IMR-90 (cell line): ENCODE measurements around the gene ZNF579. TPM values are rescaled to one million over a fixed set of nuclear protein-coding genes. Genes with fewer than 3 reads are reported as not detected.

Source experiments
- ATAC-seq: fragments of 200-7000 bp; cut with Tn5 transposase; 2 replicates; pipeline ENCODE4 v1.9.1; 2020; ENCODE audit warnings: low read depth, mild to moderate bottlenecking, moderate library complexity
- BruUV-seq: library from RNA; stranded (reverse); fragments of 400-500 nt; replicated peaks from 2 replicates; lab custom pipeline; 2021; lab: Mats Ljungman, UMichigan
- CTCF ChIA-PET: fragments of 300-600 bp; formaldehyde crosslinking; extraction: SDS; loops from one replicate; lab custom pipeline; 2021; ENCODE audit warnings: antibody characterized with exemption; lab: Yijun Ruan, JAX
- POLR2A ChIA-PET: fragments of 300-600 bp; sonication (Branson Sonifier 250); formaldehyde crosslinking; loops from one replicate; lab custom pipeline; 2022; ENCODE audit warnings: antibody characterized with exemption; ENCODE audit not compliant: unreplicated experiment; lab: Charles Lee
- DNase-seq: peaks from one replicate; pipeline ENCODE4 v3.0.0; 2013
- H2AFZ ChIP-seq: replicated peaks from 2 replicates; pipeline ENCODE3; 2013; ENCODE audit warnings: low read length, mild to moderate bottlenecking; ENCODE audit not compliant: poor library complexity
- H2AK5ac ChIP-seq: 2 replicates; pipeline ENCODE4 v1.6.1; 2013; ENCODE audit warnings: low read depth, low read length, inconsistent platforms
- H2AK9ac ChIP-seq: replicated peaks from 2 replicates; pipeline ENCODE3; 2013; ENCODE audit warnings: mild to moderate bottlenecking, low read depth, low read length, moderate library complexity; ENCODE audit not compliant: poor library complexity
- H2BK120ac ChIP-seq: 2 replicates; pipeline ENCODE4 v1.6.1; 2013; ENCODE audit warnings: low read depth, low read length, inconsistent platforms
- H2BK15ac ChIP-seq: 3 replicates; pipeline ENCODE4 v1.6.1; 2013; ENCODE audit warnings: low read depth, low read length, inconsistent platforms
- H2BK20ac ChIP-seq: 2 replicates; pipeline ENCODE4 v1.6.1; 2013; ENCODE audit warnings: low read depth, mild to moderate bottlenecking, inconsistent platforms, low read length, moderate library complexity
- H2BK5ac ChIP-seq: 2 replicates; pipeline ENCODE4 v1.6.1; 2013; ENCODE audit warnings: mild to moderate bottlenecking, low read depth, low read length, inconsistent platforms; ENCODE audit not compliant: poor library complexity, severe bottlenecking
- H3K14ac ChIP-seq: replicated peaks from 2 replicates; pipeline ENCODE4 v1.6.1; 2013; ENCODE audit warnings: low read depth, low read length, inconsistent platforms
- H3K18ac ChIP-seq: 2 replicates; pipeline ENCODE4 v1.6.1; 2013; ENCODE audit warnings: low read depth, low read length, control low read depth
- H3K23ac ChIP-seq: 2 replicates; pipeline ENCODE4 v1.6.1; 2013; ENCODE audit warnings: low read depth, low read length, inconsistent platforms
- H3K27ac ChIP-seq: 2 replicates; pipeline ENCODE4 v1.5.1; 2013; ENCODE audit warnings: mild to moderate bottlenecking, control low read depth, low read length; ENCODE audit not compliant: insufficient read depth
- H3K27me3 ChIP-seq: 2 replicates; pipeline ENCODE4 v1.6.1; 2013; ENCODE audit warnings: low read length; ENCODE audit not compliant: control insufficient read depth, insufficient read depth
- H3K36me3 ChIP-seq: 2 replicates; pipeline ENCODE4 v1.6.1; 2013; ENCODE audit warnings: low read length, mixed read lengths; ENCODE audit not compliant: control insufficient read depth, insufficient read depth
- H3K4ac ChIP-seq: 2 replicates; pipeline ENCODE4 v1.6.1; 2013; ENCODE audit warnings: low read depth, low read length, inconsistent platforms
- H3K4me1 ChIP-seq: 2 replicates; pipeline ENCODE4 v1.6.1; 2013; ENCODE audit warnings: low read length, mixed read lengths; ENCODE audit not compliant: control insufficient read depth, insufficient read depth
- H3K4me2 ChIP-seq: 2 replicates; pipeline ENCODE4 v1.6.1; 2013; ENCODE audit warnings: low read depth, mild to moderate bottlenecking, control low read depth, low read length, moderate library complexity
- H3K4me3 ChIP-seq: 2 replicates; pipeline ENCODE4 v1.5.1; 2013; ENCODE audit warnings: low read depth, mild to moderate bottlenecking, control low read depth, low read length, moderate library complexity; ENCODE audit not compliant: insufficient read depth
- H3K56ac ChIP-seq: 2 replicates; pipeline ENCODE4 v1.6.1; 2013; ENCODE audit warnings: low read length, inconsistent platforms; ENCODE audit not compliant: insufficient read depth; ENCODE audit errors: extremely low read depth
- H3K79me1 ChIP-seq, 2 experiments: 2 replicates each; pipeline ENCODE4 v1.6.1; 2013; ENCODE audit warnings: low read length in 2 of 2, inconsistent platforms in 1 of 2, low read depth in 1 of 2
- H3K9ac ChIP-seq: 2 replicates; pipeline ENCODE4 v1.6.1; 2013; ENCODE audit warnings: low read depth, low read length, control low read depth
- H3K9me1 ChIP-seq: 2 replicates; pipeline ENCODE4 v1.6.1; 2013; ENCODE audit warnings: low read length, inconsistent platforms; ENCODE audit not compliant: insufficient read depth
- H3K9me3 ChIP-seq: 2 replicates; pipeline ENCODE4 v1.6.1; 2013; ENCODE audit warnings: low read length; ENCODE audit not compliant: control insufficient read depth, insufficient read depth
- H4K20me1 ChIP-seq: 2 replicates; pipeline ENCODE4 v1.6.1; 2013; ENCODE audit warnings: low read length, inconsistent platforms; ENCODE audit not compliant: insufficient read depth
- H4K5ac ChIP-seq: 2 replicates; pipeline ENCODE4 v1.6.1; 2013; ENCODE audit warnings: mild to moderate bottlenecking, low read depth, low read length, control low read depth
- H4K8ac ChIP-seq, 2 experiments: 2 replicates each; pipeline ENCODE4 v1.6.1; 2013; ENCODE audit warnings: low read depth in 2 of 2, low read length in 2 of 2, control low read depth in 1 of 2, inconsistent platforms in 1 of 2
- H4K91ac ChIP-seq: 2 replicates; pipeline ENCODE4 v1.6.1; 2013; ENCODE audit warnings: low read depth, low read length, inconsistent platforms; ENCODE audit not compliant: insufficient read depth
- BHLHE40 ChIP-seq: fragments of 150-350 bp; IDR thresholded peaks from 2 replicates; pipeline ENCODE4 v1.6.1; 2016; ENCODE audit warnings: mild to moderate bottlenecking, low read depth, low read length
- CEBPB ChIP-seq: IDR thresholded peaks from 2 replicates; pipeline ENCODE4 v1.6.1; 2012; ENCODE audit warnings: low read depth, low read length, improper control_type of control experiment
- CHD1 ChIP-seq: IDR thresholded peaks from 2 replicates; pipeline ENCODE4 v1.6.1; 2012; ENCODE audit warnings: low read depth, low read length, improper control_type of control experiment
- MAFK ChIP-seq: IDR thresholded peaks from 2 replicates; pipeline ENCODE4 v1.6.1; 2012; ENCODE audit warnings: low read depth, low read length, improper control_type of control experiment
- MAZ ChIP-seq: IDR thresholded peaks from 2 replicates; pipeline ENCODE4 v1.6.1; 2012; ENCODE audit warnings: low read depth, mild to moderate bottlenecking, low read length, improper control_type of control experiment, moderate library complexity, borderline replicate concordance
- MXI1 ChIP-seq: IDR thresholded peaks from 2 replicates; pipeline ENCODE4 v1.6.1; 2012; ENCODE audit warnings: low read depth, mild to moderate bottlenecking, low read length, moderate library complexity, borderline replicate concordance
- NFE2L2 ChIP-seq: fragments of 150-350 bp; IDR thresholded peaks from 2 replicates; pipeline ENCODE4 v1.6.1; 2016; ENCODE audit warnings: low read depth, mild to moderate bottlenecking, low read length
- POLR2A ChIP-seq: IDR thresholded peaks from 2 replicates; pipeline ENCODE4 v1.6.1; 2012; ENCODE audit warnings: mild to moderate bottlenecking, low read depth, low read length
- RCOR1 ChIP-seq: IDR thresholded peaks from 2 replicates; pipeline ENCODE4 v1.6.1; 2012; ENCODE audit warnings: mild to moderate bottlenecking, low read length, improper control_type of control experiment; ENCODE audit not compliant: insufficient replicate concordance
- RFX5 ChIP-seq: IDR thresholded peaks from 2 replicates; pipeline ENCODE4 v1.8.0; 2012; ENCODE audit warnings: low read depth, mild to moderate bottlenecking, low read length, moderate library complexity
- SMC3 ChIP-seq: fragments of 150-350 bp; IDR thresholded peaks from 2 replicates; pipeline ENCODE4 v1.6.1; 2016; ENCODE audit warnings: low read depth, mild to moderate bottlenecking, antibody characterized with exemption, low read length, moderate library complexity
- WGBS, 2 experiments: methylation state at CpG; one replicate each; pipeline versions ENCODE4 v1.1.5 to v1.1.7; 2013; ENCODE audit warnings: missing lambda C conversion rate in 2 of 2; ENCODE audit not compliant: insufficient read length in 1 of 2; ENCODE audit errors: extremely low coverage in 2 of 2; 5-methylcytosine and 5-hydroxymethylcytosine counted together
- dilution Hi-C: fragments of 300-500 bp; cut with HindIII; formaldehyde crosslinking; loops from one replicate; pipeline ENCODE4 v1.14.3; 2018; ENCODE audit warnings: low sequenced_read_pairs; ENCODE audit not compliant: unreplicated experiment
- in situ Hi-C: fragments of 300-500 bp; cut with MboI; formaldehyde crosslinking; loops from 3 replicates; pipeline ENCODE4 v1.14.3; 2019; ENCODE audit warnings: low sequenced_read_pairs, inconsistent platforms, mixed read lengths
- intact Hi-C: fragments of 100-400 bp; cut with micrococcal nuclease; formaldehyde crosslinking; loops from 2 replicates; pipeline ENCODE4 v1.10.0; 2022
- polyA plus RNA-seq, 3 experiments: library from polyadenylated mRNA; depleted of rRNA; stranded (reverse); fragments of >200 nt; gene quantifications; 2 replicates each; pipeline ENCODE4 v1.2.3, GENCODE V29; 2012; ENCODE audit warnings: low replicate concordance in 1 of 3
- total RNA-seq: library from RNA; depleted of rRNA; stranded (reverse); fragments of >200 nt; gene quantifications from 2 replicates; pipeline ENCODE4 v1.2.3, GENCODE V29; 2012
- TF ChIP-seq, protein P1 (sequence below): conservative IDR thresholded peaks from 2 replicates; pipeline ENCODE4 v1.5.1; 2012; ENCODE audit warnings: mild to moderate bottlenecking, low read depth, low read length, improper control_type of control experiment

ZNF579 gene
- total and polyA plus RNA-seq, 2 of the 4 experiments (the other 2 are of a cell fraction) = 0.54 to 9.0 TPM

DNA sequence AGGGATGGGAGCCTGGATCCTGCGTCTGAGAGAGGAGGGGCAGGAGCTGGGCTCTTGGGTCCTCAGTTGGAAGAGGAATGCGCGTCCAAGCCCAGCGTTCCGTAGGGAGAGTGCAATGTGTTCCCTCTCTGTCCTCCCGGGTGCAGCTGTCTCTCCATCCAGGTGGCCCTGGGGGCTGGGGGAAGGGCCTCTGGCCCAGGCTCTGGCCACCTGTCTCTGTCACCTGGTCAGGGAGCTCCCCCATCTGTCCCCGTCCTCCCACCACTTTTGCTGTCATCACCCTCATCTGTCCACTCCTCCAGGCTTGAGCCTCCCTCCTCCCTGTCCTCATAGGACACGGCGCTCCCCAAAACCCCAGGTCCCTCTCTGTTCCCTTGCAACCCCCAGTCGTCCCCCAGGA lies 40.0 kb downstream of the ZNF579 start:
- no peaks in the 10 kb centered on the region; the same call in 1 of the 2 replicates for H3K27me3 ChIP-seq
- no peaks in the 10 kb centered on the region for H3K36me3 ChIP-seq
- CTCF ChIA-PET = interaction anchor here (0.6 kb wide), 1 partner anchor 17 kb away, joined by 3 read pairs; no protein-coding TSS in a partner anchor
- POLR2A ChIA-PET = no interaction called here
- no peak overlapping the region for H3K9ac ChIP-seq
- 0 out of 2 replicates have a peak, but pooled peaks cover 2% of the 10 kb centered on the region for H3K9me1 ChIP-seq
- TF ChIP-seq BHLHE40 = no peak
- TF ChIP-seq POLR2A = no peak
- no peak for TF ChIP-seq CEBPB
- no peak for TF ChIP-seq CHD1
- TF ChIP-seq, protein P1, sequence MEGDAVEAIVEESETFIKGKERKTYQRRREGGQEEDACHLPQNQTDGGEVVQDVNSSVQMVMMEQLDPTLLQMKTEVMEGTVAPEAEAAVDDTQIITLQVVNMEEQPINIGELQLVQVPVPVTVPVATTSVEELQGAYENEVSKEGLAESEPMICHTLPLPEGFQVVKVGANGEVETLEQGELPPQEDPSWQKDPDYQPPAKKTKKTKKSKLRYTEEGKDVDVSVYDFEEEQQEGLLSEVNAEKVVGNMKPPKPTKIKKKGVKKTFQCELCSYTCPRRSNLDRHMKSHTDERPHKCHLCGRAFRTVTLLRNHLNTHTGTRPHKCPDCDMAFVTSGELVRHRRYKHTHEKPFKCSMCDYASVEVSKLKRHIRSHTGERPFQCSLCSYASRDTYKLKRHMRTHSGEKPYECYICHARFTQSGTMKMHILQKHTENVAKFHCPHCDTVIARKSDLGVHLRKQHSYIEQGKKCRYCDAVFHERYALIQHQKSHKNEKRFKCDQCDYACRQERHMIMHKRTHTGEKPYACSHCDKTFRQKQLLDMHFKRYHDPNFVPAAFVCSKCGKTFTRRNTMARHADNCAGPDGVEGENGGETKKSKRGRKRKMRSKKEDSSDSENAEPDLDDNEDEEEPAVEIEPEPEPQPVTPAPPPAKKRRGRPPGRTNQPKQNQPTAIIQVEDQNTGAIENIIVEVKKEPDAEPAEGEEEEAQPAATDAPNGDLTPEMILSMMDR = no peak
- TF ChIP-seq MAFK = no peak
- no peak for TF ChIP-seq MAZ
- TF ChIP-seq RCOR1 = no peak
- TF ChIP-seq NFE2L2 = no peak
- TF ChIP-seq RFX5 = no peak
- TF ChIP-seq MXI1 = no peak
- TF ChIP-seq SMC3 = no peak
- H3K14ac ChIP-seq = no peak overlapping the region
- H3K4me1 ChIP-seq = no peaks in the 10 kb centered on the region; the same call in 1 of the 2 replicates
- ATAC-seq (no peak), DNase-seq (no peak)
- H4K5ac ChIP-seq = no peak overlapping the region
- no peak overlapping the region for H4K91ac ChIP-seq
- H3K4me3 ChIP-seq = no peak overlapping the region
- H4K20me1 ChIP-seq = no peaks in the 10 kb centered on the region
- H4K8ac ChIP-seq = no peak overlapping the region
- no peak overlapping the region for H2BK120ac ChIP-seq
- dilution Hi-C loops (no loop called here), intact Hi-C loops (no loop called here), in situ Hi-C loops (no loop called here)
- H2BK15ac ChIP-seq = no peak overlapping the region
- no peak overlapping the region for H2AK5ac ChIP-seq
- H3K27ac ChIP-seq = no peak overlapping the region
- no peaks in the 10 kb centered on the region for H3K79me1 ChIP-seq
- H3K4ac ChIP-seq = no peak overlapping the region
- H3K56ac ChIP-seq = no peak overlapping the region
- H2BK20ac ChIP-seq = no peak overlapping the region
- no peak overlapping the region for H3K4me2 ChIP-seq
- H2BK5ac ChIP-seq = no peak overlapping the region
- H3K9me3 ChIP-seq = no peaks in the 10 kb centered on the region; the same call in 1 of the 2 replicates
- H2AFZ ChIP-seq = no peak overlapping the region
- no TSS peak for BruUV-seq
- no peak overlapping the region for H3K23ac ChIP-seq
- no peak overlapping the region for H2AK9ac ChIP-seq
- H3K18ac ChIP-seq = no peak overlapping the region
- WGBS, 2 experiments = 70% methylated on average over 5 of the region's 10 CpGs; no CpG with 5 or more reads in 1 of the 2 experiments
